ENCODE results near the gene PALLD. TPM values are rescaled to one million over a fixed set of nuclear protein-coding genes. Genes with fewer than 3 reads are reported as not detected.

The PALLD gene
- total RNA-seq, 1 donor from 2014 or later, result 204 TPM

DNA sequence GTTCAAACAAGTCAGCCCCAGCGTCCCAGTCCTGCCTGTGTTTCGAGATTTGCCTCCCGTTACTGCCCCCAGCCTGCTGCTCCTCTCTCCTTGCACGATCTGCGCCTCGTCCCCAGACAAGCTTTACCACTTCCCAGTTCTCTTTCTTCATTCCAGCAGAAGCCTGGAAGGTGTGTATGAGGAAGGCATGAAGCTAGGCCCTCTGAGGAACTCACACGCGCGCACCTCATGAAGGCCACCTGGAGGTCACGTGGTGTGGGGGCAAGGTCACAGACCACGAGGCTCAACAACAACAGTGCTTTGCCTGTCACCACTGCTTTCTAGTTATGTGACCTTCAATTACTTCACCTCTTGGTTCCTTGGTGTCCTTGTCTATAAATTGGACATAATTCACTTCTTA lies 181.0 kb downstream of the PALLD start:
- H3K9me3 ChIP-seq, result no peaks in the 10 kb centered on the region
- H3K4me3 ChIP-seq, result no peak overlapping the region
- DNase-seq (ENCODE audit: low spot score in 2 of 2), result no peak
- no peak overlapping the region for H3K27ac ChIP-seq
- H3K36me3 ChIP-seq, result no peaks in the 10 kb centered on the region
- no peaks in the 10 kb centered on the region for H3K4me1 ChIP-seq
- H3K27me3 ChIP-seq, result no peaks in the 10 kb centered on the region
- intact Hi-C loops (cut with DNase I), result no loop called here
- TF ChIP-seq, protein P1, sequence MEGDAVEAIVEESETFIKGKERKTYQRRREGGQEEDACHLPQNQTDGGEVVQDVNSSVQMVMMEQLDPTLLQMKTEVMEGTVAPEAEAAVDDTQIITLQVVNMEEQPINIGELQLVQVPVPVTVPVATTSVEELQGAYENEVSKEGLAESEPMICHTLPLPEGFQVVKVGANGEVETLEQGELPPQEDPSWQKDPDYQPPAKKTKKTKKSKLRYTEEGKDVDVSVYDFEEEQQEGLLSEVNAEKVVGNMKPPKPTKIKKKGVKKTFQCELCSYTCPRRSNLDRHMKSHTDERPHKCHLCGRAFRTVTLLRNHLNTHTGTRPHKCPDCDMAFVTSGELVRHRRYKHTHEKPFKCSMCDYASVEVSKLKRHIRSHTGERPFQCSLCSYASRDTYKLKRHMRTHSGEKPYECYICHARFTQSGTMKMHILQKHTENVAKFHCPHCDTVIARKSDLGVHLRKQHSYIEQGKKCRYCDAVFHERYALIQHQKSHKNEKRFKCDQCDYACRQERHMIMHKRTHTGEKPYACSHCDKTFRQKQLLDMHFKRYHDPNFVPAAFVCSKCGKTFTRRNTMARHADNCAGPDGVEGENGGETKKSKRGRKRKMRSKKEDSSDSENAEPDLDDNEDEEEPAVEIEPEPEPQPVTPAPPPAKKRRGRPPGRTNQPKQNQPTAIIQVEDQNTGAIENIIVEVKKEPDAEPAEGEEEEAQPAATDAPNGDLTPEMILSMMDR (IDR thresholded peaks at IDR 0.05), result no peak

DNA sequence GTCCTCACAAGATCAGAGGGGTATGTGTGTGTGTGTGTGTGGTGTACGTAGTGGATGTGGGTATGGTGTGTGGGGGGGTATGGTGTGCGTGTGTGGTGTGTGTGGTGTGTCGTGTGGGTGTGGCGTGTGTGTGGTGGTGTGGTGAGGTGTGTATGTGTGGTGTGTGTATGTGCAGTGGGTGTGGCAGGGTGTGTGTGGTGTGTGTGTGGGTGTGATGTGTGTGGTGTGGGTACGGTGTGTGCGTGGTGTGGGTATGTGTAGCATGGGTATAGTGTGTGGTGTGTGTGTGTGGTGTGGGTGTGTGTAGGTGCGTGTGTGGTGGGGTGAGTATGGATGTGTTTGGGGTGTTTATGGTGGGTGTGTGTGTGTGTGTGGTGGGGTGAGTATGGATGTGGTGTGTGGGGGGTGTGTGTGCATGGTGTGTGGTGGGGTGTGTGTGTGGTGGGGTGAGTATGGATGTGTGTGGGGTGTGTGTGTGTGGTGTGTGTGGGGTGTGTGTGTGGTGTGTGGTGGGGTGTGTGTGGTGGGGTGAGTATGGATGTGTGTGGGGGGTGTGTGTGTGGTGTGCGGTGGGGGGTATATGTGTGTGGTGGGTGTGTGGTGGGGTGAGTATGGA lies 182.0 kb downstream of the PALLD start:
- DNase-seq (ENCODE audit: low spot score in 2 of 2), result no peak
- H3K4me1 ChIP-seq, result no peaks in the 10 kb centered on the region
- H3K27ac ChIP-seq, result no peak overlapping the region
- H3K27me3 ChIP-seq, result no peaks in the 10 kb centered on the region
- no peak overlapping the region for H3K4me3 ChIP-seq
- TF ChIP-seq, protein P1 (IDR thresholded peaks at IDR 0.05), result no peak
- intact Hi-C loops (cut with DNase I), result no loop called here
- H3K9me3 ChIP-seq, result no peaks in the 10 kb centered on the region
- no peaks in the 10 kb centered on the region for H3K36me3 ChIP-seq

DNA sequence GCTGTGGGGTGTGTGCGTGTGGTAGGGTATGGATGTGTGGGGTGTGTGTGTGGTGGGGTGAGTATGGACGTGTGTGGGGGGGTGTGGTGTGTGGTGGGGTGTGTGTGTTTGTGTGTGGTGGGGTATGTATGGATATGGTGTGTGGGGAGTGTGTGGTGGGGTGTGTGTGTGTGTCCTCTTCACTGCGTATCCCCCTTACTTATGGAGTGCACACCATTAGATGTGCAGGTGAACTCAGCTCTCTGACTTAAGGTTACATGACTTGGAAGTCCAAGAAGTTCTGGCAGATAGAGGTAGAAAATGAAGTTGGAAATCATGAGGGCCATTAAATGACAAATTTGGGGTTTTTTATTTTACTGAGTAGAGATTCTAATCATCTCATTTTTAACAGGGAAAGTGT lies 182.5 kb downstream of the PALLD start:
- no peak for DNase-seq (ENCODE audit: low spot score in 2 of 2)
- Histone ChIP-seq H3K4me1 (no peaks in the 10 kb centered on the region), H3K27ac (no peak overlapping the region), H3K9me3 (no peaks in the 10 kb centered on the region), H3K36me3 (peaks cover 0 to 5% of the 10 kb centered on the region in 2 donors), H3K4me3 (no peak overlapping the region), H3K27me3 (no peaks in the 10 kb centered on the region)
- TF ChIP-seq, protein P1 (IDR thresholded peaks at IDR 0.05), result no peak
- intact Hi-C loops (cut with DNase I), result no loop called here

DNA sequence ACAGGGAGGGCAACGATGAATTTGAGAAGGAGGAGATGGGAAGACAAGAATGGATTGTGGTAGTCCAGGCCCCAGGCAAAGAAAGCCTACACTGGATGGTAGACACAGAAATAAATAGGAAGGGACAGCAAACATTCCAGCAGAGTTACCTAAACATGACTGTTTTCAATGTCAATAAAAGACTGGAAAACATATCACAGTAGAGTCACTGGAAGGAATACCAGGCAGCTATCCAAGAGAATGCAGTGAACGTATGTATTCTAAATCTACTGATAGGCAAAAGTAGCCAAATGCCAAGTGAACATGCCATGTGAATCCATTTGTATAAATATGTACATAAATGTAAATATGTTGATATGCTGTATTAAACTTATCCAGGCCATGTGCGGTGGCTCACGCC lies 183.0 kb downstream of the PALLD start:
- TF ChIP-seq, protein P1 (IDR thresholded peaks at IDR 0.05), result no peak
- H3K4me1 ChIP-seq, result no peaks in the 10 kb centered on the region
- peaks cover 0 to 6% of the 10 kb centered on the region in 2 donors for H3K36me3 ChIP-seq
- no peak for DNase-seq (ENCODE audit: low spot score in 2 of 2)
- H3K9me3 ChIP-seq, result no peaks in the 10 kb centered on the region
- H3K27ac ChIP-seq, result no peak overlapping the region
- H3K4me3 ChIP-seq, result no peak overlapping the region
- intact Hi-C loops (cut with DNase I), result no loop called here
- no peaks in the 10 kb centered on the region for H3K27me3 ChIP-seq

DNA sequence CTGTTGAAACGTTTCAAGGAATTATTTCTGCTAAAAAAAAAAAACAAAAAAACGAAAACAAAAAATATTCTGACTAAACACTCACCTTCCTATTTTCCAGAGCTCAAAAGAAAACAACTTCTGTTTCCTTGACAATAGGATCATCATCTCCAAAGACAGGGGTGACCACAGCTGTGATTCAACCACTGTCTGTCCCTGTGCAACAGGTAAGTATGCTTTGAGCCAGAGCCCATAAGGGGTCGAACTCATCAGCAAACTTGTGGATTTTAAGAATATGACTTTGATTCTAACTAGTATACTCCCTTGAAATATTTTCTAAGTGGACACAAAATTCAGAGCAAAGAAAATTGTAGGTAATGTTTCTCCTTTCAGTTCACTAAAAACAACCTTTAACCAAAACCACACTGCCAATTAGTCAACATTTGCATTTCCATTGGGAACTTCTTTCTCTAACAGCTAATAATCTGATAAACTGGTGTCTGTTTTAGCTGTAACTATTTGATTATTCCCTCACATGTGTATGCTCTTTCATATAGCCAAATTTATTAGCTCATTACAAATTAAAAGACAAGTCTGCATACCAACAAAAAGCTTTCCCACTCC lies 186.1 kb downstream of the PALLD start:
- Histone ChIP-seq H3K4me1 (peaks cover 0 to 3% of the 10 kb centered on the region in 2 donors), H3K27me3 (no peaks in the 10 kb centered on the region), H3K4me3 (no peak overlapping the region), H3K9me3 (no peaks in the 10 kb centered on the region), H3K36me3 (peaks cover 0 to 6% of the 10 kb centered on the region in 2 donors), H3K27ac (no peak overlapping the region)
- TF ChIP-seq, protein P1 (IDR thresholded peaks at IDR 0.05), result no peak
- intact Hi-C loops (cut with DNase I), result no loop called here
- no peak for DNase-seq (ENCODE audit: low spot score in 2 of 2)
